MM.1S (cell line): ENCODE data around the gene DIAPH3.

Experiments
- EZH2 ChIP-seq: fragments of 300-600 bp; sonication (generic); optimal IDR thresholded peaks from 2 replicates; pipeline ENCODE3; 2017; ENCODE audit warnings: low read depth, mild to moderate bottlenecking, antibody characterized with exemption, low read length, mixed read lengths
- EZH2phosphoT487 ChIP-seq: fragments of 300-600 bp; sonication (generic); IDR thresholded peaks from 2 replicates; pipeline ENCODE4 v1.6.1; 2018; ENCODE audit warnings: antibody characterized with exemption, low read length

DNA sequence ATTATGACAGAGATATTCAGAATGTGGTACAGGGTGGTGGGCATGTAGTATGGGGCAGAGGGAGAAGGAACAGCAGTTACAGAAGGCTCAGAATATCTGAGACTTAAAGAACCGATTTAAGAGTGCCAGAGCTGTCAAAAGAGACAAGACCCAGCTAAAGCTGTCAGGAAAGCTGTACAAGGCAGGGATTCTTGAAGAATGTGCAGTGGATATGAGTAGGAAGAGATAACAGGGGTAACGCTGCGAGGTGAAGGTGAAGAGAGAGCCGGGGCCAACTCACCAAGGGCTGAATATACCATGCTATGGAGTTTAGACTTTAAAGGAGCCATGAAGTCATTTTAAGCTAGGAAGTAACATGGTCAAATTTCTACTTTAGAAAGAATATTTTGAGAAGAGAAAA, 381.0 kb downstream of the DIAPH3 start:
- TF ChIP-seq EZH2phosphoT487 (no peak), EZH2 (no peak)
